GM21619 (cell line): ENCODE measurements around the gene LCN12.

Source experiments
- ATAC-seq: cut with Tn5 transposase; IDR thresholded peaks from one replicate; pipeline ENCODE4 v1.9.1; 2021; ENCODE audit not compliant: unreplicated experiment

The LCN12 gene

DNA sequence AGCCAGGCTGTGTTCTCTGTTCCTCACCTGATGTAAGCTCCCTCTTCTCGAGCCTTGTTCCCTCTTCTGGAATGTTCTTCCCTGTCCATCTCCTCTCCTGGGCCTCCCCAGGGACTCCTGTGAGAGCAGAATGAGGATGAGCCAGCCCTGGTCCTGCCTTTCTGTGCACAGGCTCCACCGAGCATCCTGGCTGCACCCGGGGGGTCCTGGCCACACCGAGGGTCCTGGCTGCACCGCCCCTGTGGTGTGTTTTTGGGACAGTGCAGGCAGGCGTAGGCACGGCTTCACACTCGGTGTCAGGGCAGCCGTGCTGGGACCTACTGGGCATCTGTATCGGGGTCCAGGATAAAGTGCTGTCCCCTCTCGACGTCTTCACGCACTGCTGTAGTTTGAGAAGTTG is 25.3 kb upstream of the LCN12 start:
- no peak for ATAC-seq

DNA sequence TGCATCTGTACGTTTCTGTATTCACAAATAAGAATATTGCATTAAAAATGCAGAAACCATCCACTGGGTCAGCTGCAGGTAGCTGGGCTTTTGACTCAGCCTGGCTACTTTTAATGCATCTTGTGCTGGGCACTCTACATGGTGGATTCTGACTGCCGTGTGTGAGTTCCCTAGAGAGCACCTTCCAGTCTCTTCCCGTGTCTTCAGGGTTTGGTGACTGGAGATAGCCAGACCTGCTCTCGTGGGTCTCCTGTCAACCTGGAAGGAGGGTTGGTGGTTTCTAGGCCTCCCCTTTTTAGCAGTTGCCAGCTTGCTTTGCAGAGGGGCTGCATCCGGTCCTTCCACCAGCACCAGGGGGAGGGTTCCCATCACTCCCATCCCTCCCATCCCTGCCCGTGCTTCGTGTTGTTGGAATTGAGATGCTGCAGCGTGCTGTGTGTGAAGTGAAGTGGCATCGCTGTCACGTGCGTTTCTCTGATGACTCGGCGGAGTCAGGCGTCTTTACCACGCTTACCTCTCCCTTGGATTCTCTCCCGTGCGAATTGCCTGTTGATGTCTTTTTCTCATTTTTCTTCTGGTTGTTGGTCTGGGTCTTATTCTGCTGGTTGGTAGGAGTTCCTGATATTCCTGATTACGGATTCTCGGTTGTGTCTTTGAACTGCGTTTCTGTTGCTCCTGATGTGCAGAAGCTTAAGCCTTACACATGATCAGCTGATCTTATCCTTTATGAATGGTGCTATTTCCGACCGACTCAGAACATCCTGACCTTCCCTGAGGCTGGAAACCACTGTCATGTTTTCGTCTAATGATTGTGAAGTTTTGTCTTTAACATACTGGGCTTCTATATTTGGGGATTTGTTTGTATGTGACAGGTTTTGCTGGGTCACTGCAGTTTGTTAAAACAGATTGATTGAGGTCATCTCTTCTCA is 24.5 kb upstream of the LCN12 start:
- ATAC-seq = no peak

DNA sequence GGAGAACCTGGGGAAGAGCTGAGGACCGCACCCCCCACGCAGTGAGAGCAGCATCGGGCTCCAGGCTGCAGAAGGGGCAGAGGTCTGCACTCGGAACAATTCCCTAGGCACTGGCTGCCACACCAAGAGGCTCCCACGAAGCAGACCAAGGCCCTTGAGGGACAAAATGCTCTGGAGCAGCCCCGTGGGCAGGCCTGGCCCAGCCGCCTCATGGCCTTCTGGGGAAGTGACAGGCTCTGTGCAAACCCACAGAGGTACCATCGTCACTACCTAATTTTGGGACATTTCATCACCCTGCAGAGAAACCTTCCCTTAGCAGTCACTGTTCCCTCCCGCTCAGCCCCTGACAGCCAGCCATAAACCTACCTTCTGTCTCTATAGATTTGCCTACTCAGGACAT is 23.5 kb upstream of the LCN12 start:
- ATAC-seq = no peak

DNA sequence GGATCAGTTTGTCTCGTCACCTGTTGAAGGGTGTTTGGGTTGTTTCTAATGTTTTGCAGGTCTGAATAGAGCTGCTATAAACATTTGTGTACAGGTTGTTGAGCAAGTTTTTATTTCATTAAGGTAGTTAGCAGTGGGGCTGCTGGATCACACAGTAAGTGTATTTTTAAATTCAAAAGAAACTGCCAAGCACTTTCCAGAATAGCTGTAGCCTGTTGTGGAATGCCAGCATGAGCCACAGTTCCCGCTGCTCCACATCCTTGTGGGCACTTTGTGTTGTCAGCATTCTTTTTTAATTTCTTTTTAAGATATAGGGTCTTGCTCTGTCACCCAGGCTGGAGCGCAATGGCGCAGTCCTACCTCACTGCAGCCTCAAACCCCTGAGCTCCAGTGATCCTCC is 22.1 kb upstream of the LCN12 start:
- ATAC-seq = no peak

DNA sequence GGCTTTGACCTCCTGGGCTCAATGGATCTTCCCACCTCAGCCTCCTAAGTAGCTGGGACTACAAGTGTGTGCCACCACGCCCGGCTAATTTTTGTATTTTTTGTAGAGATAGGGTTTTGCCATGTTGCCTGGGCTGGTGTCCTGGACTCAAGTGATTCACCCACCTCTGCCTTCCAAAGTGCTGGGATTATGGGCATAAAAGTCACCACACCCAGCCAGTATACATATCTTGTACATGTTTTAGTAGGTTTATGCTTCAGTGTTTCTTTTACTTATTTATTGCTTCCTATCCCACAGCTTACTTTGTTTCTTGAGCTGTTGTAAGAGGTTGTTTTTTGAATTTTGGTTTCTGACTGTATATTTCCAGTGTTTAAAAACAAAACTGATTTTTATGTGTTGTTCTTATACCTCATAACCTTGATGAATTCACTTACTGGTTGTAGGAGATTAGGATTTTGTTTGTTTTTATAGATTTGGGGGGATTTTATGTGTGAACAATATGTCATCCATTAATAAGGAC is 20.4 kb upstream of the LCN12 start:
- no peak for ATAC-seq

DNA sequence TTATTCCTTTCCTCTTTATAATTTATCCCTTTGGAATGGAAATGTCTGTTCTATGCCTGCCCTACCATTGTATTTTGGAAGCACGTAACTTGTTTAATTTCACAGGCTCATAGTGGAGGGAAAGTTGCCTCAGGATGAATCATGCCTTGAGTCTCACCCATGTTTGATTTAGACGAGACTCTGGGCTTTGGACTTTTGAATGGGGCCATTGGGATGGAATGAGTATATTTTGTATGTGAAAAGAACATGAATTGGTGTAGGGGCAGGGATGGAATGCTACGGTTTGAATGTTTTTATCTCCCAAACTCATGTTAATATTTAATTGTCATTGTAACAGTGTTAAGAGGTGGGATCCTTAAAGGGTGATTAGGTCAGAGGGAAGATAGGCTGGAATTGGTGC is 17.8 kb upstream of the LCN12 start:
- no peak for ATAC-seq

DNA sequence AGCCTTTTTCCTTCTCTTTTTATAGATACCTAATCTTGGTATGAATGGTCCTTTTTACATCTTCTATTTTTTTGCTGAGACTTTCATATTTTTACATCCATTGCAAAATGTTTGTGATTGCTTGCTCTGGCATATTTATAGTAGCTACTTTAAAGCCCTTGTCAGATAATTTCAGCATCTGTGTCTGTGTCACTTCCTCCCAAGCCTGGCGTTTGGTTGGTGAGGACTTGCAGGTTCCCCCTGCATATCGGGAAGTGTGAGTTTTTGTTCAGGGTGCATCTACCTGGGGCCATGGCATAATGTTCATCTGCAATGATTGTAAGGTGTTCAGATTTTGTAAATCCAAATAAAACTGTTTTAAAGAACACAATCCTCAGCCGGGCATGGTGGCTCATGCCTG is 16.4 kb upstream of the LCN12 start:
- no peak for ATAC-seq

DNA sequence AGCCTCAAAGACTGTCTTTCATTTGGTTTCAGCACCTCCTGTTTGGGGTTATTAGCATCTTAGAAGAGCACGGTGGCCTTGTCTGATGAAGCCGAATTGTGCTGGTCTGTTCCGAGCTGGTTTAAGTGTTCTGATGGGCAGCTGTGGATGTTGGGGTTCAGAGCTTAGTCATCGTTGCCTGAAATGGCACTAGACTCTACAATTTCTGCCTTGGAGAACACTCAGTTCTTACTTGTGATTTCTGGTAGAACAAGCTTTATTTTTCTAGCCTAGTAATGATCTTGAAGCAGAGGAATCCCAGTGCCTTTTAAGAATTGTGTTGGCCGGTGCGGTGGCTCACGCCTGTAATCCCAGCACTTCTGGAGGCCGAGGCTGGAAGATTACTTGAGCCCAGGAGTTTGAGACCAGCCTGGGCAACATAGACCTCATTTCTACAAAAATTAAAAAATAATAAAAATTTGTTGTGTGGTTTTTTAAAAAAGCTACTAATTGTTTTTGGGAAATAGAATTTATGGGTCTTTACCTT is 15.4 kb upstream of the LCN12 start:
- no peak for ATAC-seq

DNA sequence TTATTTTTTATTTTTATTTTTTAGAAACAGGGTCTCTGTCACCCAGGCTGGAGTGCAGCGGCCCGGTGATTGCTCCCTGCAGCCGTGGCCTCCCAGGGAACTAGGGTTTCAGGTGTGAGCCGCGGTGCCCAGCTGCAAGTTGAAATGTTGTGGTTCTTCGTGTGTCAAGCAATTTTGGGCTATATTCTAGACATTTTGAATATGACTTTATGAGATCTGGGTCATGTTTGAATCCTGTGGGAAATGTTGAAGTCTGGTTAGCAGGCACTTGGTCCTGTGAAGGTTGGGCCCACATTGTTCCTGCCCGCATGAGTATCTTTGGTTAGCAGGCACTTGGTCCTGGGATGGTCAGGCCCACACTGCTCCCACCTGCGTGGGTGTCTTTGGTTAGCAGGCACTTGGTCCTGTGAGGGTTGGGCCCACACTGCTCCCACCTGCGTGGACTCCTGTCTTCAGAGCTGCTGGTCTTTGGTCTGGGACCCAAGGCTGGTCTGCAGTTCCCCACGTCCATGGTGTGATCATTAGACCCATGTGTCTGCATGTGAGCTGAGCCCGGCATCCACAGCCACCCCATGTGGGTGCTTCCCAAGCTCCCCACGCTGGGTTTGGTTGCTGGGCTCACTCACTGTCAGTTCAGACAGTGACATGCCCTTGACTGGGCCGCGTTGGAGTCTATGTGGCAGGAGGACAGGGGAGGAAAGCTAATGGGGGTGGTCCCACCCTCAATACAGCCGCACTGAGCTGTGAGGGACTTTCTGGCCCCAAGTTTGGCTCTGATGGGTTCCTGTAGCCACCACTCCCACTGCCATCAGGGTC is 14.7 kb upstream of the LCN12 start:
- ATAC-seq = no peak

DNA sequence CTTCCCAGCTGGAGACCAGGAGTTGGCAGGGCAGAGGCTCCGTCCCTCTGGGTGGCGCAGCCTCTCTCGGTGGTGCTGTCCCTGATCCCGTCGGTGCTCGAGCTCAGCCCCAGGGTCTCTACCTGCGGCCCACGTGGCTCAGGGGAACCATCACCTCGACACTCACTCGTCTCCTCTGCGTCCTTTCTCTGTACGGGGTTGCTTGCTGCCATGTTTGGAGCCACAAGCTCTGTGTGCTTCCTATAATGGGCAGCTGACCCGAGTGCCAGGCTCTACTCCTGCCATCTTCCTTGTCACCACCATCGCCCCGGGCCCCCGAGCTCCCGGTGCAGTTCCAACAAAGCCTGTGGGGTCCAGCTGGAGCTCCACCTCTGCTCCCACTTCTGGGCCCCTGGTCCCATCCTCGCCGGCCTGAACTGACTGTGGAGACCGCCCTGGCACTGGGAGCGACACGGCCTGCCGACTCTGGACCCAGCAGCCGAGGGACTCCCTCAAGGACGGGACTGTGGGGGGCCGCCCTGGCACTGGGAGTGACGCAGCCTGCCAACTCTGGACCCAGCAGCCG is 12.6 kb upstream of the LCN12 start:
- no peak for ATAC-seq

DNA sequence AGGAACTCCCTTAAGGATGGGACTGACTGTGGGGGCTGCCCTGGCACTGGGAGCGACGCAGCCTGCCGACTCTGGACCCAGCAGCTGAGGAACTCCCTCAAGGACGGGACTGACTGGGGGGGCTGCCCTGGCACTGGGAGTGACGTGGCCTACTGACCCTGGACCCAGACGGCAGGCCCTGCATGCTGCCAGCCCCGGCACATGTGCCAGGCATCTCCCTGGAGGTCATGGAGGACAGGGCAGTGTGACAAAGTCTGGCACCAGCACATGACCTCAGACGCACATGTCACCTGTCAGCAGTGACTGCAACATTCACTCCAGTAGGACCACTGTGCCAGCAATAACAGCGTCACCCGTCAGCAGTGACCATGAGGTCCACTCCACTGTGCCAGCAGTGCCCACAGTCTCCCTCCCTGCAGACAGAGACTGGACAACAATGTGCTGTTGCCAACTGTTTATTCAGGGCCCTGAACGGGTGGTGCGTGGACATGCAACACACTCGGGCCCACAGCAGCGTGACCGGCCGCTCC is 12.0 kb upstream of the LCN12 start:
- ATAC-seq = no peak

DNA sequence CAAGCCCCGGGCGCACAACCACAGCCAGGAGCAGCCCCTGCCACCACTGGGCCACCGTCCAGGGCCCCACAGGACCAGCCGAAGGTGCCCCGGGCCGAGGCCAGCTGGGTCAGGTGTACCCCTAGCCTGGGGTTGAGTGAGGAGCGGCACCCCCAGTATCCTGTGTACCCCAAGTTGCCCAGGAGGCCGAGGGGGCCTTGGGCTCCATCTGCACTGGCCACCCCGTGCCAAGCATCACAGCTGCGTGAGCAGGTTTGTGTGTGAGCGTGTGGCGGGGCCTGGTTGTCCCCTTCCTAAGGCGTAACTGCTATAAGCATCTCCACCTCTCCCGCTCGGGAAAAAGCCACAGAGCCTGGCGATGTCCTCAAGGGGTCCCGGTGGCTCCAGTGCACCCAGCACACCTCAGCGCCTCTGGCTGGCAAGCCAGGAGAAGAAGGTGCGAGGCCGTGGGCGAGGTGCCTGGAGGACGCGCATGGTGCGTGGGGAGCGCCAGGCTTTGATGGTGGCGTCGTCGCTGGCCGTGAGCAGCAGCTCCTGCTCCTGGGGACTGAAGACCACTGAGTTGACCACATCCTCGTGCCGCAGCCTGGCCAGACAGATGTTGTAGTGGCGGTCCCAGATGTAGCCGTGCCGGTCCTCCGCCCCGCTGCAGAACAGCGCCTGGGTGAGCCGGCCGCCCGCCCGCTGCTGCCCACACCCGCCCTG is 11.4 kb upstream of the LCN12 start:
- ATAC-seq = no peak

DNA sequence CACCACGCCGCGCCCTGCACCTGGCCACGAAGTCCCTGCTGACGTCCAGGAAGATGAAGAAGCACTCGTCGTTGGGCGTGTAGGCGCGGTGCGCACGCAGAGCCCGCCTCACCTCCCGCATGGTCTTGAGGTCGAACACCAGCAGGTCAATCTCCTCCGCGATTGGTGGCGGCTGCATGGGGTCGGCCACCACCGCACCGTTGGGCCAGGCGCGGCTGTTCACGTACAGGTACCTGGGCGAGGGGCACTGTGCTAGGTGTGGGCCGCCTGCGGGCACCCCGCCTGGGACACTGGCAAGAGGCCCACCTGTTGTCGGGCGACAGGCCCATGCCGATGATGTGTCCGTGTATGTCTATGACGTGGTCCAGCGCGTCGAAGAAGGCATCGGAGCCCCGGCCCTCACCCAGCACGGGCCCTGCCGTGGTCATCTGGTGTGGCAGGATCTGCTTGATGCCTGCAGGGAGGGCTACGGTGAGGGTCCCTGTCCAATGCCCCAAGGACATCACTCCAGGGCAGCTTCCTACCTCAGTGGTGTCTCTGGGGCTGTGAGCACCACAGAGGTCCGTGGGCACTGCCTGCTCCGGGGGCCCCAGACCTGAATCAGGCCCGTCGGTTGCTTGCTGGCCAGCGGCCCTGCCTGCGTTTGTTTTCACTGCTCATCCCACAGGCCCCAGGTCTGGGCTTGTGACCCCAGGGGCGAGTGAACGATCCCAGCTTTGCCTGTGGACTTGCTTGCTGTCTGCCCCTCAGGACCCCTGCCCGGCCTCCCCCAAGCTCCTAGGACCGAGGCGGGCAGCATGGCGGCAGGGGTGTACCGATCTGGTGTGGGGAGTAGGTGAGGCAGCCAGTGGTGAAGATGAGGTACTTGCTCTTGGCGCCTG is 10.6 kb upstream of the LCN12 start:
- no peak for ATAC-seq

DNA sequence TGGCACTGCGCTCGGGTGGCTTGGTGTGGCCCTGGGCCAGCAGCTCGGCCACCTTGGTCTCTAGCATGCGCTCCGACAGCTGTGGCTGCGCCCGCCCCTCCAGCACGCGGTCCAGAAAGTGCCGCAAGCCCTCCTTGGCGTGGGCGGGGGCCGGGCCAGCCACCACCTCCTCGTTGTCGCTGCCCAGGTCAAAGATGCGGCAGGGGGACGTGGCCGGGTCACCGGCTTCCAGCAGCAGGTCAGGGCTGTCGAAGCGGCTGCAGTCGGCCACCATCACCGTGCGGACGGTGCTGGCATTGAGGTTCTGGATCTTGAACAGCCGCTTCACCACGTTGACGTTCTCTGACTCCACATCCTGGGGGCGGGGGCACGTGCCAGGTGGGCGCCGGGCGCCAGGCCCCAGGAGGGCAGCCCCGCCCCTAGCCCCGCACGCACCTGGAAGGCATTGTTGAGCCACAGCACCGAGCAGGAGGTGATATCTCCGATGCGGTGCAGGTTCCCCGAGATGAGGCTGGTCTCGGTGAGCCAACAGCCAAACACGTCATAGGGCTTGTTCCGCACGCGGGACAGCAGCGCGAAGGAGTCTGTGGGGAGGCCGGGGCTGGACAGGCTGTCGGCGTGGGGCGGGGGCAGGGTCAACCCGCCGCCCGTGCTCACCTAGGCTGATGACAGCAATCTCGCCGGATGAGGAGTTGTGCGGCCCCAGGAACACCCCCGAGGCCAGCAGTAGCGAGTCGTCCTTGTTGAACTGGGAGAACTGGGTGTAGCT is 9.8 kb upstream of the LCN12 start:
- ATAC-seq = no peak

DNA sequence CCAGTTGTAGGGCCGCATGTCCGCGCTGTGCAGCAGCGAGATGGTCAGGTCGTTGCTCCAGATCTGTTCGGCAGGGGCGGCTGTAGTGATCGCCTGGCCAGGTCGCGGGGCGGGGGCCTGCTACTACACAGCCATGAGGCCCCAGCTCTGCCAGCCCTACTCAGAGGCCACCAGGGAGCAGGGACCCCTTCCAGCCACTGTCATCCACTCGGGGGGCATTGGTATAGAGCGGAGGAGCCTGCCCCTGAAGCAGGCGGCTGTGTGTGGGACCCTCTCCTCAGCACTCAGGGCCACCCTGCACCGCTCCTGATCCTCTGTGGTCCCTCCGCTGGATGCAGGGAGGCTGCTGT is 9.2 kb upstream of the LCN12 start:
- ATAC-seq = no peak

DNA sequence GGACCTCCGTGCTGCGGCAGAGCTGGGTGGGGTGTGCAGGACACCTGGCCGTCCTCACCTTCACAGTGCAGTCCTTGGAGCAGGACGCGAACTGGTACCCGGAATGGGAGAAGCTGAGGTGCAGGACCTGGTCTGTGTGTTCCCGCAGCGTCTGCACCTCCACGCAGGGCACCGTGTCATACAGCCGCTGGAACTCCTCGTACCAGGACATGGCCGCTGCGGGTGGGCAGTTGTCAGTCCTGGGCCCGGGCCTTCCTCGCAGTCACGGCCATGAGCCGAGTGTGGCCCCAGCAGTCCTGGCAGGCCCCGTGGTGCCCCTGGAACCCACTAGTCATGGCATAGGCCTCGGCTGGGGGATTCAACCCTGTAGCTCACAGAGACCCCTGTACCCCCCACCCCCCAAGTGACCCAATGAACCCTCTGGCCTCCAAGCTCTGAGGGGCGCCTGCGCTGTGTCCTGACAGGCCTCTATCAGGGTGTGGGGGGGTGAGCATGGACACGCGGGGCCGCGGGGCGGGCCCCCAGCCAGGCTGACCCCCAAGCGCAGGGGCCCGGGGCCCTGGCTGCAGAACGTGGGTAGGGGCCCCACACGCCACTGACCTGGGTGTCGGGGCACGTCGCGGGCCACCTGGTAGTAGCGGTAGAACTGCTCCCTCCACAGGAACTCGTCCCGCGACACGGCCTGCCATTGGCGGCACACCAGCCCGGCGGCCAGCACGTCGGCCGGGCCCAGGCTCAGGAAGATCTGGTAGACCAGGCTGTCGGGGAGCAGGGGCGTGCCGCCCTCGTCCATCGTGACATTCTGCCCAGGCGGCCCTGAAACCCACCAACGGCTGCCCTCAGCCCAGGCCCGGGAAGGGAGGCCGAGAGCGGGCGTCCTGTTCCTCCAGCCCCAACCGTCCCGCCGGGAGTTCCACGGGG is 8.5 kb upstream of the LCN12 start:
- ATAC-seq = peak; percentile 21

DNA sequence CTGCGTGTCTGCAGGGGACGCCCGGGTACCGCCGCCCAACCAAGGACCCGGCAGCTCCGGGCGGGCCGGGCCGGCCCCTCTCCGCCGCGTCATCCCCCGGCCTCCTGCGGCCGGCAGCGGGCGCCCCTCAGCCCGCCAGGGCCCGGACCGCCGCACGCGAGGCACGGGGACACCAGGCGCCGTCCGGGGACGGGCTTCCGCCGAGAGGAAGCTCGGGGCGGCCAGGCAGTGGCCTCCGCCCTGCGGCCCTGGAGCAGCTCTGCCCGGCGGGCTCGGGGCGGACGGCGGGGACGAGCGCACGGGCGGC is 7.9 kb upstream of the LCN12 start:
- peak; percentile 28 for ATAC-seq
